GM12878 (cell line): ENCODE data around the gene LIMS2. TPM values are rescaled to one million over a fixed set of nuclear protein-coding genes. Genes with fewer than 3 reads are reported as not detected.
A peak's percentile ranks its signal among the peaks of the same experiment; 100 is the strongest.

Experiments
- CHD2 ChIP-seq: IDR thresholded peaks from 2 replicates; pipeline ENCODE4 v1.6.1; 2011; ENCODE audit warnings: low read depth, low read length, improper control_type of control experiment, borderline replicate concordance
- CREB1 ChIP-seq: IDR thresholded peaks from 2 replicates; pipeline ENCODE4 v1.6.1; 2012; ENCODE audit warnings: low read depth, mild to moderate bottlenecking, inconsistent platforms
- DPF2 ChIP-seq: fragments of 450-650 bp; IDR thresholded peaks from 2 replicates; pipeline ENCODE4 v1.6.1; 2017; ENCODE audit warnings: mild to moderate bottlenecking
- HDGF ChIP-seq: fragments of 450-650 bp; IDR thresholded peaks from 2 replicates; pipeline ENCODE4 v1.6.1; 2016; ENCODE audit warnings: antibody characterized with exemption
- KLF5 ChIP-seq: fragments of 450-650 bp; IDR thresholded peaks from 2 replicates; pipeline ENCODE4 v1.6.1; 2014; ENCODE audit warnings: mild to moderate bottlenecking; ENCODE audit not compliant: partially characterized antibody
- NBN ChIP-seq: fragments of 450-650 bp; IDR thresholded peaks from 2 replicates; pipeline ENCODE4 v1.6.1; 2016
- POLR2A ChIP-seq: IDR thresholded peaks from 2 replicates; pipeline ENCODE4 v1.6.1; 2011; ENCODE audit warnings: low read depth, mild to moderate bottlenecking, low read length
- POU2F2 ChIP-seq: IDR thresholded peaks from 3 replicates; pipeline ENCODE4 v1.6.1; 2011; ENCODE audit warnings: low read depth, mild to moderate bottlenecking, low read length, borderline replicate concordance
- RCOR1 ChIP-seq: conservative IDR thresholded peaks from 2 replicates; pipeline ENCODE4 v1.6.1; 2012; ENCODE audit warnings: low read depth, low read length, improper control_type of control experiment
- RELA ChIP-seq: fragments of 450-650 bp; IDR thresholded peaks from 2 replicates; pipeline ENCODE4 v1.8.0; 2014; ENCODE audit warnings: borderline replicate concordance; ENCODE audit not compliant: partially characterized antibody
- REST ChIP-seq: IDR thresholded peaks from 2 replicates; pipeline ENCODE4 v1.6.1; 2012; ENCODE audit warnings: mild to moderate bottlenecking, low read depth, low read length
- RUNX3 ChIP-seq: IDR thresholded peaks from 2 replicates; pipeline ENCODE4 v1.6.1; 2012; ENCODE audit warnings: low read length, inconsistent platforms
- SKIL ChIP-seq: fragments of 450-650 bp; IDR thresholded peaks from 2 replicates; pipeline ENCODE4 v1.6.1; 2017; ENCODE audit warnings: mild to moderate bottlenecking, low read depth, inconsistent platforms; ENCODE audit not compliant: poor library complexity, severe bottlenecking
- SMAD1 ChIP-seq: fragments of 450-650 bp; IDR thresholded peaks from 2 replicates; pipeline ENCODE4 v1.6.1; 2018; ENCODE audit warnings: mild to moderate bottlenecking, low read depth; ENCODE audit not compliant: partially characterized antibody
- SP1 ChIP-seq: IDR thresholded peaks from one replicate; pipeline ENCODE4 v1.6.1; 2011; ENCODE audit warnings: low read depth, low read length
- SPI1 ChIP-seq: IDR thresholded peaks from 2 replicates; pipeline ENCODE4 v1.6.1; 2011; ENCODE audit warnings: low read depth, mild to moderate bottlenecking, low read length, moderate library complexity, borderline replicate concordance; ENCODE audit not compliant: insufficient read depth
- SREBF2 ChIP-seq: IDR thresholded peaks from 2 replicates; pipeline ENCODE4 v1.6.1; 2012; ENCODE audit warnings: mild to moderate bottlenecking, low read length
- TCF3 ChIP-seq: IDR thresholded peaks from 2 replicates; pipeline ENCODE4 v1.6.1; 2012; ENCODE audit warnings: low read depth, mild to moderate bottlenecking, low read length, borderline replicate concordance; ENCODE audit not compliant: insufficient read depth
- ZBTB40 ChIP-seq: fragments of 450-650 bp; IDR thresholded peaks from 2 replicates; pipeline ENCODE4 v1.6.1; 2016; ENCODE audit warnings: mild to moderate bottlenecking, moderate library complexity, borderline replicate concordance
- ZNF384 ChIP-seq: IDR thresholded peaks from 2 replicates; pipeline ENCODE4 v1.6.1; 2012; ENCODE audit warnings: low read depth, mild to moderate bottlenecking, low read length, improper control_type of control experiment, borderline replicate concordance
- ZSCAN29 ChIP-seq: fragments of 450-650 bp; IDR thresholded peaks from 2 replicates; pipeline ENCODE4 v1.6.1; 2017; ENCODE audit warnings: mild to moderate bottlenecking, moderate library complexity
- polyA plus RNA-seq, 11 experiments: library from polyadenylated mRNA; depleted of rRNA in 4 of 11; unstranded in 6 of 11; stranded (reverse) in 5 of 11; fragments of >200 nt; fragmentation: Nextera tagmentation in 4 of 11; fragmentation: Illumina TruSeq in 1 of 11; extraction: Ambion mirVana in 4 of 11; extraction: Trizol in 1 of 11; gene quantifications; 1 replicate in 1 of 11; 2 replicates in 10 of 11; pipeline versions ENCODE4 v1.2.1 to v1.2.3, GENCODE V29; 2011 to 2016; ENCODE audit warnings: inconsistent platforms in 2 of 11, missing spikeins in 2 of 11, low read depth in 1 of 11
- total RNA-seq, 4 experiments: library from RNA; depleted of rRNA in 3 of 4; stranded (reverse); fragments of >200 nt in 3 of 4; fragmentation: Illumina TruSeq in 1 of 4; extraction: Trizol in 1 of 4; gene quantifications; 2 replicates each; pipeline versions ENCODE4 v1.2.1 to v1.2.3, GENCODE V29; 2013 to 2021

The LIMS2 gene
- total and polyA plus RNA-seq, 10 of the 15 experiments (the other 5 are each of a cell fraction or from before 2014, with no cell fraction given) = 0.06 to 0.81 (median 0.16) TPM; not detected in 2

- peak; percentile 64 for TF ChIP-seq RUNX3
- TF ChIP-seq NBN = no peak
- peak; percentile 52 for TF ChIP-seq SP1
- TF ChIP-seq ZBTB40 = peak; percentile 62; the same call in 1 of the 2 replicates
- peak; percentile 67 for TF ChIP-seq RELA
- TF ChIP-seq ZSCAN29 = no peak
- peak; percentile 55 for TF ChIP-seq SMAD1
- TF ChIP-seq CREB1 = peak; percentile 67; the same call in 1 of the 2 replicates
- TF ChIP-seq KLF5 = peak; percentile 56
- TF ChIP-seq POLR2A = peak; percentile 97
- TF ChIP-seq POU2F2 = peak; percentile 83; the same call in 2 of the 3 replicates
- no peak for TF ChIP-seq RCOR1
- TF ChIP-seq DPF2 = no peak
- TF ChIP-seq REST = peak; percentile 46; the same call in 1 of the 2 replicates
- peak; percentile 55 for TF ChIP-seq HDGF
- TF ChIP-seq TCF3 = peak; percentile 74; the same call in 1 of the 2 replicates
- TF ChIP-seq ZNF384 = peak; percentile 8; the same call in 1 of the 2 replicates
- TF ChIP-seq SREBF2 = 0 out of 2 replicates have a peak, but pooled peaks have one; percentile 10
- 0 out of 2 replicates have a peak, but pooled peaks have one; percentile 25 for TF ChIP-seq SPI1
- no peak for TF ChIP-seq SKIL
- peak; percentile 49; the same call in 1 of the 2 replicates for TF ChIP-seq CHD2
These were observed 25.9 kb upstream of the LIMS2 start, which contains the start of gene SFT2D3 (continued) for GRCh38 chr2:127701193-127701650.
